Erythroblast (primary cell): ENCODE data around the gene LMTK3.

ENCODE experiments used
- GATA1 ChIP-seq: IDR thresholded peaks from 2 replicates; pipeline ENCODE4 v1.6.1; 2011; ENCODE audit warnings: low read depth, mild to moderate bottlenecking, control low read depth, low read length, moderate library complexity
- POLR2A ChIP-seq: IDR thresholded peaks from 2 replicates; pipeline ENCODE4 v1.6.1; 2011; ENCODE audit warnings: mild to moderate bottlenecking, low read length

DNA sequence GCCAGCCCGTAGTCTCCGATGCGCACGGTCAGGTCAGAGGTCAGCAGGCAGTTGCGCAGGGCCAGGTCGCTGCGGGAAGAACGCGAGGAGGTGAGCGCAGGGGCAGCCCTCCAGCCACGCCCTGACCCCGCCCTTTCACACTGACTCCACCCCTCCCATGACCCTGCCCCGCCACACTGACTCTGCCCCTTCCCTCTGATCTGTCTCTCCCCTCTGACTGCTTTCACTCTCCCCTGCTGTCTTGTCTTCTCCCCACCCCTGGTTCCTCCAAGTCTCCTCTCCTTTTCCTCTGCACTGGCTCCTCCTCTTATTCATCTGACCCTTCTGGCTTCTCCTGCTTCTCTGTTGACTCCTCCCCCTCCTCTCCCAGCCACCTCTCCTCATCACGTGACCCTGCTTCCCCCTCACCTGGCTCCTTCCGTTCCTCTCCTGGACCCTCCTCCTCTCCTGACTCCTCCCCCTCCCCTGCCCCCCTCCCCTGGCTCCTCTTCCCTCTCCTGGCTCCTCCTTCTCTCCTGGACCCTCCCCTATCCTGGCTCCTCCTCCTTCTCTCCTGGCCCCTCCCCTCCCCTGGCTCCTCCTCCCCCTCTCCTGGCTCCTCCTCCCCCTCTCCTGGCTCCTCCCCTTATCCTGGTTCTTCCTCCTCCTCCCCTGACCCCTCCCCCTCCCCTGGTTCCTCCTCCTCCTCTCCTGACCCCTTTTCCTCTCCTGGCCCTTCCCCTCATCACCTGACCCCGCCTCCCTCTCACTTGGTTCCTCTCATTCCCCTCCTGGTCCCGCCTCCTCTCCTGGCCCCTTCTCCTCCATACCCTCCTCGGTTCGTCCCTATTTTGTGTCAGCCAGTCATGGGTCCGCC is 9.9 kb downstream of the LMTK3 start:
- TF ChIP-seq POLR2A: no peak
- TF ChIP-seq GATA1: no peak
